HepG2 (cell line): ENCODE data around the gene RPS2. TPM values are rescaled to one million over a fixed set of nuclear protein-coding genes. Genes with fewer than 3 reads are reported as not detected.
A peak's percentile ranks its signal among the peaks of the same experiment; 100 is the strongest.

Source experiments
- FOSL2 ChIP-seq: sonication (generic); formaldehyde crosslinking; IDR thresholded peaks from 2 replicates; pipeline ENCODE4 v1.4.0; 2020; ENCODE audit warnings: missing genetic modification reagents
- MEIS1 ChIP-seq: sonication (generic); formaldehyde crosslinking; IDR thresholded peaks from 2 replicates; pipeline ENCODE4 v1.9.0; 2021; ENCODE audit warnings: mild to moderate bottlenecking, missing genetic modification reagents, moderate library complexity, borderline replicate concordance
- NFKB2 ChIP-seq: sonication (generic); formaldehyde crosslinking; IDR thresholded peaks from 2 replicates; pipeline ENCODE4 v1.4.0; 2020; ENCODE audit warnings: missing genetic modification reagents, borderline replicate concordance
- RNF219 ChIP-seq: sonication (generic); formaldehyde crosslinking; IDR thresholded peaks from 2 replicates; pipeline ENCODE4 v1.5.0; 2020; ENCODE audit warnings: mild to moderate bottlenecking, missing genetic modification reagents
- ZNF331 ChIP-seq: sonication (generic); formaldehyde crosslinking; IDR thresholded peaks from 2 replicates; pipeline ENCODE4 v1.4.0; 2020; ENCODE audit warnings: missing genetic modification reagents
- ZNF543 ChIP-seq: sonication (generic); formaldehyde crosslinking; IDR thresholded peaks from 2 replicates; pipeline ENCODE4 v1.4.0; 2020; ENCODE audit warnings: mild to moderate bottlenecking, missing genetic modification reagents
- ZNF572 ChIP-seq: sonication (generic); formaldehyde crosslinking; IDR thresholded peaks from 2 replicates; pipeline ENCODE4 v1.5.1; 2020; ENCODE audit warnings: mild to moderate bottlenecking, missing genetic modification reagents
- polyA plus RNA-seq, 8 experiments: library from polyadenylated mRNA; depleted of rRNA in 3 of 8; stranded (reverse) in 7 of 8; unstranded in 1 of 8; fragments of >200 nt; fragmentation: Illumina TruSeq in 4 of 8; extraction: Trizol in 4 of 8; gene quantifications; 2 replicates each; pipeline versions ENCODE4 v1.2.1 to v1.2.3, GENCODE V29; 2011 to 2016; ENCODE audit warnings: low read depth in 4 of 8, missing spikeins in 1 of 8, mixed read lengths in 1 of 8; ENCODE audit not compliant: insufficient read depth in 1 of 8
- total RNA-seq, 5 experiments: library from RNA; depleted of rRNA; stranded (reverse); fragments of >200 nt; fragmentation: Illumina TruSeq; extraction: Trizol; gene quantifications; 2 replicates each; pipeline ENCODE4 v1.2.3, GENCODE V29; 2016; ENCODE audit warnings: low read depth in 1 of 5
- TF ChIP-seq, protein P1 (sequence below): IDR thresholded peaks from 2 replicates; pipeline ENCODE4 v1.6.1; 2016; ENCODE audit warnings: missing compliant biosample characterization, missing genetic modification reagents, borderline replicate concordance

Gene RPS2
- total and polyA plus RNA-seq, 2 of the 13 experiments (the other 11 are each of a cell fraction or from before 2014, with no cell fraction given), result 1,908 to 4,514 TPM

DNA sequence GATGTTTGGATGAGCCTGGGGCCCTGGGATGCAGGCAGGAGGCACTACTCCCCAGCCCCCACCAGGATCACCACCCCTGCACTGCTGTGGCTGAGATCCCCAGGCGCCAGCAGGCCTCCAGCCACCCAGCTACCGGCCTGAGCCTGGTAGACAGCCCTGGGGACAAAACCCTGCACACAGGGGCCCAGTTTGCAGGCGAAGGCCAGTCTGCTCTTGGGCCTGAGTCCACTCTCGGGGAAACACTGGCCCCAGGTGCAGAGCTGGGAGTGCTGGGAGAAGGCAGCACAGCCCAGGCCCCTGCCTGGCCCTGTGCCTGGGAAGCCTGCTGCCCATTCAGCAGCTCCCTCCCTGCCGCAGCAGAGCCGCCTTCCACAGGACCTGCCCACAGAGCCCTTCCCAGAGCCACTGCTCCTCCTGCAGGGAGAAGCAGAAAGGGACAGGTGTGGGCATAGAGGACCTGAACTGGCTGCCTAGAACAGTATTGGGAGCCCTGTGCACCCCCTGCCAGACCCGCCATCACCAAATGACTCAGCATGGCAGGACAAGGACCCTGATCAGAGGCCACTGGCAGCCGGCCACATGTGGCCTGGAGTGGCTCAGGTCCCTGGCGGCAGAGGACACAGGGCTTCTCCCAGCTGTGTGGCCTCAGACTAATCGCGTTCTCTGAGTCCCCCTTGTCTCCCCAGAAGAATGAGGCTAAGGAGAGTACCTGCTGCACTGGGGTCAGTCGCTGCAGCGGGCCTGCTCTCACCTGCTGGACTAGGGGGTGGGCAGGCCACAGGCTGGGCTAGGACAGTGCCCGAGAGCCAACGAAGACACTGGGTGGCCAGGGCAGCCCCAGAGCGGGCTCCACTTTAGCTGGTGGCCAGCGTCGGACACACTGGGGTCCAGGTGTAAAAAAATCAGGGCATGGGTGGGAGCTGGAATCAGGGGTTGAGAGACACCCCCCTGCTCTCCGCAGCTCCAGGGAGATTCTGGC, 32.3 kb downstream of the RPS2 start (continued):
- no peak for TF ChIP-seq RNF219 (CRISPR knock-in tag)
- no peak for TF ChIP-seq NFKB2 (CRISPR knock-in tag)
- TF ChIP-seq FOSL2 (CRISPR knock-in tag), result peak; percentile 38; the same call in 1 of the 2 replicates
- TF ChIP-seq ZNF572 (CRISPR knock-in tag), result peak; percentile 9; the same call in 1 of the 2 replicates
- TF ChIP-seq, protein P1, sequence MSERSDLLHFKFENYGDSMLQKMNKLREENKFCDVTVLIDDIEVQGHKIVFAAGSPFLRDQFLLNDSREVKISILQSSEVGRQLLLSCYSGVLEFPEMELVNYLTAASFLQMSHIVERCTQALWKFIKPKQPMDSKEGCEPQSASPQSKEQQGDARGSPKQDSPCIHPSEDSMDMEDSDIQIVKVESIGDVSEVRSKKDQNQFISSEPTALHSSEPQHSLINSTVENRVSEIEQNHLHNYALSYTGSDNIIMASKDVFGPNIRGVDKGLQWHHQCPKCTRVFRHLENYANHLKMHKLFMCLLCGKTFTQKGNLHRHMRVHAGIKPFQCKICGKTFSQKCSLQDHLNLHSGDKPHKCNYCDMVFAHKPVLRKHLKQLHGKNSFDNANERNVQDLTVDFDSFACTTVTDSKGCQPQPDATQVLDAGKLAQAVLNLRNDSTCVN (CRISPR knock-in tag), result 0 out of 2 replicates have a peak, but pooled peaks have one; percentile 41
- peak; percentile 77 for TF ChIP-seq ZNF331 (CRISPR knock-in tag)
- TF ChIP-seq MEIS1 (CRISPR knock-in tag), result 0 out of 2 replicates have a peak, but pooled peaks have one; percentile 21
- TF ChIP-seq ZNF543, result peak; percentile 5; the same call in 1 of the 2 replicates
